ENCODE results near the gene OR6J1.
"Not testable (repeated sequence)": the region's sequence is repeated elsewhere in the genome, so short reads cannot be mapped to it uniquely, and the experiment has no call there.

OR6J1 gene

GRCh38 chr14:22644305-22644635 is at the start of gene OR6J1:
Gene OR6J1, minus strand, starts transcription at chr14:22644352. Its CDS starts 9,541 bp downstream, at chr14:22634811.
- no peak within 1 kb of the TSS for H3K27ac Mint-ChIP-seq
- no peaks in the 10 kb centered on the region for H3K9me3 Mint-ChIP-seq
- no peak within 1 kb of the TSS for H3K4me3 Mint-ChIP-seq
- H3K36me3 Mint-ChIP-seq (ENCODE audit: low read depth), result no peaks in the 10 kb centered on the region
- peaks cover 6% of the 10 kb centered on the region for H3K4me1 Mint-ChIP-seq (ENCODE audit: low read depth)
- no peaks in the 10 kb centered on the region for H3K27me3 Mint-ChIP-seq

GRCh38 chr14:22692194-22692593 is 48.0 kb upstream of the OR6J1 start:
- peaks cover 8% of the 10 kb centered on the region for H3K4me1 Mint-ChIP-seq (ENCODE audit: low read depth)
- H3K36me3 Mint-ChIP-seq (ENCODE audit: low read depth), result no peaks in the 10 kb centered on the region
- H3K9me3 Mint-ChIP-seq, result peaks cover 24% of the 10 kb centered on the region
- H3K27me3 Mint-ChIP-seq, result peaks cover 28% of the 10 kb centered on the region
- H3K27ac Mint-ChIP-seq, result no peak overlapping the region
- no peak overlapping the region for H3K4me3 Mint-ChIP-seq

DNA sequence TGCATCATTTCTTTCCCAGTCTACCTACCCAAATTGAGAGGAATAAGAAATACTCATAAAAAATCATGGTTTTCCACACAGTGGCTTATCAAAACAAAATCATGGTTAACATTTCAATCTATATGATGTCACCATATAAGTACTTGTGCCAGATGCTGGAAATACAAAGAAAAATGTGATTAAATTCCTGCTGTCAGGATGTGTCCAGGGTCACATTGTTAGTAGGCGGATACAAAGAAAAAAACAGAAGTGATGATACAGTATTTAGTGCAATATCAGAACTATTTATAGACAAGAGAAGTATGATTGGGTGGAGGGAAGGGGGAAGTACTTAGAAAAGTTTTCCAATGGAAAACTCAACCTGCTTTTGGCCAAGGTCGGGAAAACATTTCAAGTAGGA is 47.0 kb upstream of the OR6J1 start:
- Mint-ChIP-seq H3K27me3 (peaks cover 30% of the 10 kb centered on the region), H3K9me3 (peaks cover 27% of the 10 kb centered on the region), H3K4me1 (ENCODE audit: low read depth) (peaks cover 8% of the 10 kb centered on the region), H3K4me3 (no peak overlapping the region), H3K36me3 (ENCODE audit: low read depth) (no peaks in the 10 kb centered on the region), H3K27ac (no peak overlapping the region)

- Mint-ChIP-seq H3K4me1 (ENCODE audit: low read depth) (peaks cover 8% of the 10 kb centered on the region), H3K36me3 (ENCODE audit: low read depth) (no peaks in the 10 kb centered on the region), H3K27me3 (peaks cover 38% of the 10 kb centered on the region), H3K27ac (no peak overlapping the region), H3K9me3 (peaks cover 27% of the 10 kb centered on the region), H3K4me3 (no peak overlapping the region)
These were observed 45.0 kb upstream of the OR6J1 start for GRCh38 chr14:22689199-22689598.

- H3K27ac Mint-ChIP-seq; H3K36me3 Mint-ChIP-seq (ENCODE audit: low read depth); H3K4me1 Mint-ChIP-seq (ENCODE audit: low read depth); H3K4me3 Mint-ChIP-seq: not testable (repeated sequence)
- peaks cover 26% of the 10 kb centered on the region for H3K9me3 Mint-ChIP-seq
- H3K27me3 Mint-ChIP-seq, result peaks cover 36% of the 10 kb centered on the region
These were observed 43.8 kb upstream of the OR6J1 start for GRCh38 chr14:22687969-22688368.

- peaks cover 38% of the 10 kb centered on the region for H3K27me3 Mint-ChIP-seq
These were observed 42.0 kb upstream of the OR6J1 start for GRCh38 chr14:22686176-22686611.

DNA sequence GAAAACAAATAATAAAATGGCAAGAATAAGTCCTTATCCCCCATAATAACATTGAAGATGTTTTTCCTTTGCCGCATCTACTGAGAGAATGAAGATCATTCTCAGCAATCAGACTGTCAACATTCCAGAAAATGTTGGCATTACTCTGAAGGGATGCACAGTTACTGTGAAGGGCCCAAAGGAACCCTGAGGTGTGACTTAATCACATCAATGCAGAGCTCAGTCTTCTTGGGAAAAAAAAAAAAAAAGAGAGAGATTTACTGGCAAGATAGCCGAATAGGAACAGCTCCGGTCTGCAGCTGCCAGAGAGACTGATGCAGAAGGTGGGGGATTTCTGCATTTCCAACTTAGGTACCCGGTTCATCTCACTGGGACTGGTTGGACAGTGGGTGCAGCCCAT is 41.3 kb upstream of the OR6J1 start:
- Mint-ChIP-seq H3K27me3 (peaks cover 38% of the 10 kb centered on the region), H3K4me3 (no peak overlapping the region), H3K27ac (no peak overlapping the region), H3K36me3 (ENCODE audit: low read depth) (no peaks in the 10 kb centered on the region), H3K9me3 (peaks cover 8% of the 10 kb centered on the region), H3K4me1 (ENCODE audit: low read depth) (peaks cover 8% of the 10 kb centered on the region)

More at GRCh38 chr14:22686176-22686611, 42.0 kb upstream of the OR6J1 start:
- not testable (repeated sequence) for H3K4me1 Mint-ChIP-seq (ENCODE audit: low read depth); H3K27ac Mint-ChIP-seq; H3K4me3 Mint-ChIP-seq; H3K36me3 Mint-ChIP-seq (ENCODE audit: low read depth)
- peaks cover 14% of the 10 kb centered on the region for H3K9me3 Mint-ChIP-seq

DNA sequence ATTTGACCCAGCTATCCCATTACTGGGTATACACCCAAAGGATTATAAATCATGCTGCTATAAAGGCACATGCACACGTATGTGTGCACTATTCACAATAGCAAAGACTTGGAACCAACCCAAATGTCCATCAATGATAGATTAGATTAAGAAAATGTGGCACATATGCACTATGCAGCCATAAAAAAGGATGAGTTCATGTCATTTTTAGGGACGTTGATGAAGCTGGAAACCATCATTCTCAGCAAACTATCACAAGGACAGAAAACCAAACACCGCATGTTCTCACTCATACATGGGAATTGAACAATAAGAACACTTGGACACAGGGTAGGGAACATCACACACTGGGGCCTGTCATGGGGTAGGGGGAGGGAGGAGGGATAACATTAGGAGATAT is 39.3 kb upstream of the OR6J1 start:
- H3K9me3 Mint-ChIP-seq; H3K4me1 Mint-ChIP-seq (ENCODE audit: low read depth); H3K27ac Mint-ChIP-seq; H3K4me3 Mint-ChIP-seq; H3K36me3 Mint-ChIP-seq (ENCODE audit: low read depth): not testable (repeated sequence)
- H3K27me3 Mint-ChIP-seq, result peaks cover 51% of the 10 kb centered on the region

DNA sequence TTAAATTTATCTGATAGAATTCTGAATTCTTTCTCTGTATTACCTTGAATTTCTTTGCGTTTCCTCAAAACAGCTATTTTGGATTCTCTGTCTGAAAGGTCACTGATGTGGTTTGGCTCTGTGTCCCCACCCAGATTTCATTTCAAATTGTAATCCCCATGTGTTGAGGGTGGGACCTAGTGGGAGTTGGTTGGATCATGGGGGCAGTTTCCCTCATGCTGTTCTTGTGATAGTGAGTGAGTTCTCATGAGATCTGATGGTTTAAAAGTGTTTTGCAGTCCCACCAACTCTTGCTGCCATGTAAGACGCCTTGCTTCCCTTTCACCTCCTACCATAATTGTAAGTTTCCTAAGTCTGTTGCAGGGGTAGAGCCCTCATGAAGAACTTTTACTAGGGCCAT is 34.1 kb upstream of the OR6J1 start:
- H3K9me3 Mint-ChIP-seq, result no peaks in the 10 kb centered on the region
- no peak overlapping the region for H3K4me3 Mint-ChIP-seq
- H3K27ac Mint-ChIP-seq, result no peak overlapping the region
- no peaks in the 10 kb centered on the region for H3K36me3 Mint-ChIP-seq (ENCODE audit: low read depth)
- H3K4me1 Mint-ChIP-seq (ENCODE audit: low read depth), result no peaks in the 10 kb centered on the region
- peaks cover 35% of the 10 kb centered on the region for H3K27me3 Mint-ChIP-seq

DNA sequence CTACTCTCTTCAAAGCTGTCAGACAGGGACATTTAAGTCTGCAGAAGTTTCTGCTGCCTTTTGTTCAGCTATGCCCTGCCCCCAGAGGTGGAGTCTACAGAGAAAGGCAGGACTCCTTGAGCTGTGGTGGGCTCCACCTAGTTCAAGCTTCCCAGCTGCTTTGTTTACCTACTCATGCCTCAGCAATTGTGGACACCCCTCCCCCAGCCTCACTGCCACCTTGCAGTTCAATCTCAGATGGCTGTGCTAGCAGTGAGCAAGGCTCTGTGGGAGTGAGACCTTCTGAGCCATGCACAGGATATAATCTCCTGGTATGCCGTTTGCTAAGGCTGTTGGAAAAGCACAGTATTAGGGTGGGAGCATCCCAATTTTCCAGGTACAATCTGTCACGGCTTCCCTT is 33.4 kb upstream of the OR6J1 start:
- H3K36me3 Mint-ChIP-seq (ENCODE audit: low read depth); H3K27ac Mint-ChIP-seq; H3K9me3 Mint-ChIP-seq; H3K4me3 Mint-ChIP-seq; H3K4me1 Mint-ChIP-seq (ENCODE audit: low read depth): not testable (repeated sequence)
- peaks cover 35% of the 10 kb centered on the region for H3K27me3 Mint-ChIP-seq

GRCh38 chr14:22671622-22672021 is 27.5 kb upstream of the OR6J1 start:
- no peaks in the 10 kb centered on the region for H3K36me3 Mint-ChIP-seq (ENCODE audit: low read depth)
- H3K27me3 Mint-ChIP-seq, result peaks cover 12% of the 10 kb centered on the region
- peaks cover 20% of the 10 kb centered on the region for H3K4me1 Mint-ChIP-seq (ENCODE audit: low read depth)
- no peak overlapping the region for H3K27ac Mint-ChIP-seq
- no peaks in the 10 kb centered on the region for H3K9me3 Mint-ChIP-seq
- H3K4me3 Mint-ChIP-seq, result no peak overlapping the region

GRCh38 chr14:22668863-22669262 is 24.7 kb upstream of the OR6J1 start:
- Mint-ChIP-seq H3K9me3 (no peaks in the 10 kb centered on the region), H3K27ac (no peak overlapping the region), H3K27me3 (peaks cover 10% of the 10 kb centered on the region), H3K36me3 (ENCODE audit: low read depth) (no peaks in the 10 kb centered on the region), H3K4me1 (ENCODE audit: low read depth) (peaks cover 20% of the 10 kb centered on the region), H3K4me3 (no peak overlapping the region)

- Mint-ChIP-seq H3K4me3 (no peak overlapping the region), H3K9me3 (no peaks in the 10 kb centered on the region), H3K27ac (no peak overlapping the region), H3K27me3 (peaks cover 8% of the 10 kb centered on the region), H3K4me1 (ENCODE audit: low read depth) (peaks cover 20% of the 10 kb centered on the region), H3K36me3 (ENCODE audit: low read depth) (no peaks in the 10 kb centered on the region)
These were observed 24.3 kb upstream of the OR6J1 start for GRCh38 chr14:22668417-22668816.

DNA sequence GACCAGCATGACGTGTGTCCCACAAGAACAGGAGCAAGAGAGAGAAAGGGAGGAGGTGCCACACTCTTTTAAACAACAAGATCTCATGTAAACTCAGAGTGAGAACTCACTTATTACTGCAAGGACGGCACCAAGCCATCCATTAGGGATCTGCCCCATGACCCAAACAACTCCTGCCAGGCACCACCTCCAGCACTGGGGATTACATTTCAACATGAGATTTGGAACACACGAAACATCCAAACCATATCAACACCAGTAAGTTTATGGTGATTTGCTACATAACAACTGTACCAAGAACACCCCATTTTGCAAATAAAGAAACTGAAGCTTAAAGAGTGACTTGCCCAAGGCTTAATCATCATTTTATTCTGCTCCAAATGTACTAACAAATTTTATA is 23.7 kb upstream of the OR6J1 start:
- no peaks in the 10 kb centered on the region for H3K36me3 Mint-ChIP-seq (ENCODE audit: low read depth)
- H3K27ac Mint-ChIP-seq, result no peak overlapping the region
- peaks cover 20% of the 10 kb centered on the region for H3K4me1 Mint-ChIP-seq (ENCODE audit: low read depth)
- no peaks in the 10 kb centered on the region for H3K9me3 Mint-ChIP-seq
- H3K27me3 Mint-ChIP-seq, result peaks cover 5% of the 10 kb centered on the region
- H3K4me3 Mint-ChIP-seq, result no peak overlapping the region

GRCh38 chr14:22666203-22666893 is 22.2 kb upstream of the OR6J1 start:
- H3K27me3 Mint-ChIP-seq, result no peaks in the 10 kb centered on the region
- no peaks in the 10 kb centered on the region for H3K36me3 Mint-ChIP-seq (ENCODE audit: low read depth)
- no peaks in the 10 kb centered on the region for H3K9me3 Mint-ChIP-seq
- H3K4me3 Mint-ChIP-seq, result no peak overlapping the region
- peaks cover 20% of the 10 kb centered on the region for H3K4me1 Mint-ChIP-seq (ENCODE audit: low read depth)
- H3K27ac Mint-ChIP-seq, result no peak overlapping the region

GRCh38 chr14:22664261-22664660 is 20.1 kb upstream of the OR6J1 start:
- Mint-ChIP-seq H3K4me1 (ENCODE audit: low read depth) (peaks cover 17% of the 10 kb centered on the region), H3K27me3 (no peaks in the 10 kb centered on the region), H3K27ac (no peak overlapping the region), H3K36me3 (ENCODE audit: low read depth) (no peaks in the 10 kb centered on the region), H3K9me3 (no peaks in the 10 kb centered on the region), H3K4me3 (no peak overlapping the region)

Measured in stimulated activated naive CD8-positive, alpha-beta T cell treated with anti-CD3 and anti-CD28 coated beads, Interleukin-15, Interleukin-2, amounts not matched to agents 100 ng/mL and 50 ng/mL, for 24 hours (primary cell).